Suppressor macrophage treated with lipopolysaccharide for 1 hour (primary cell): ENCODE data around the gene SLC12A8.

Experiments used
- DNase-seq, 3 donors: peaks; one replicate each; pipeline ENCODE4 v3.0.0-alpha.2; 2020 to 2022

SLC12A8 gene

DNA sequence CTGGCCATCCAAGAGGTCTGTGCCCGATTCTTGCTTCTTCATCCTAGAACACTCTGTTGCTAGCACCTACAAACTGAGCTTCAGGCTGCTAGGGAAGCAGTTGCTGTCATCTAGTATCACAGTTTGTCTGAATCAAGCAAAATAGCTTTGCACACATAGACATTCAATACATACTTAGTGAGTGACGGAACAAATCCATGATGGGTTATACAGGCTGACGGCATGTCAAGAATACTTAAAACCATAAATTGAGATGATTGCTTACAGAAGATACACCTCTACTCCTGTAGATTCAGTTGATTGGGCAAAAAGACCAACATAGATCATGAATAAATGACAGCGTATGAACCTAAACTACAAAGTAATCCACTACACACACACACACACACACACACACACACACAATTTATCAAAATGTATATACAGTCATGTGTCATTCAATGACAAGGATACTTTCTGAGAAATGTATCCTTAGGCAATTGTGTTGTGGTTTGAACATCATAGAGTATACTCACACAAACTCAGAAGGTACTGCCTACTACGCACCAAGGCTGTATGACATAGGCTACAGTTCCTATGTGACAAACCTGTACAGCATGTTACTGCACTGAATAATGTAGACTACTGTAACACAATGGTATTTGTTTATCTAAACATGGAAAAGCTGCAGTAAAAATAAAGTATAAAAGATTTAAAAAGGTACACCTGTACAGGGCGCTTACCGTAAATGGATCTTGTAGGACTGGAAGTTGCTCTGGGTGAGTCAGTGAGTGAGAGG, 142.4 kb downstream of the SLC12A8 start:
- DNase-seq, result no peak

DNA sequence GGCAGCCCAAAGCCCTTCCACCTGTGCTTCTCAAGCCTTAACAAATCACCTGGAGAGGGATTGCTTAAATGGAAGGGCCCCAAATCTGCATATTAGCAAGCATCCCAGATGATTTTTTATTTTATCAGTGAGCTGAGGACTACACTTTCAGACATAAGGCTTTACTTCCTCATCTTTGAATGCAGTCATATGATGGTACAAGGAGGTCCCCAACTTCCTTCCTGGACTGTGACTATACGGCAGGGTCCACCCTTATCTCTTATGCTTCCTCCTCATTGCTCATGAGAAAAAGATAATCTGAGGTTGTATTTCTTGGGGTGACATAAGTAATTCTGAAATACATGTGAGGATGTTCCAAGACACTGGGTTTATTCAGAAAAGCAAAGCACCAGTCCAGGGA, 143.1 kb downstream of the SLC12A8 start:
- DNase-seq, result peak; percentile 35 to 51 (median 44)

DNA sequence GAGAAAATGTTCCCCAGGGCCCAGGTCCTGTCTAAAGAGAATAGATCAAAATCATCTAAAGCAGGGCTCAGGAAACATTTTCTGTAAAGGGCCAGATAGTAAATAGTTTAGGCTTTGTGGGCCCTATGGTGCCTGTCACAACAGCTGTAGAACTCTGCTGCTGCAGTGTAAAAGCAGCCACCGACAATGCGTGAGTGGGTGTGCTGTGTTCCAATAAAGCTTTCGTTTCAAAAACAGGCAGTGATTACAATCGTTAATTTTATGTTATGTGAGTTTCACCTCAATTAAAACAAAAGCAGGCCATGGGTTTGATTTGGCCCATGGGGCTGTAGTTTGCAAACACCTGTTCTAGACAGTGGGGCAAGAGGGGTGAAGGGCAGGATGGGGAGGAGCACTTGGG, 144.3 kb downstream of the SLC12A8 start:
- no peak for DNase-seq

DNA sequence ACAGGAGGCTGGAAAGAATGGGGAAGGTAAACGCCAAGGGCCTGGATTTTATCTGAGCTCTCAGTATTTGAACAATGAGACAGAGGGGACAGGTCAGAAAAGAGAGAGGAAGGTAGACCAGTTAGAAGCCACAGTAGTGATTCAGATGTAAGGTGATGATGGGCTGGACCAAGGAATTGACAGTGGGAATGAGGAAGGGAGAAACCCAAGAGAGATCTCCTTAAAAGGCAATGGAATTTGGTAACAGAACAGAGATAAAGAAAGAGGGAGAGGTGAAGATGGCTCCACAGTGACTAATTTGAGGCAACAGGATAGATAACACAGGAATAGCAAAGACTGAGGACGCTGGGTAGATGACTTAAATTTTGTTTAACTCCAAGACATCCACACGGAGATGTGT, 145.3 kb downstream of the SLC12A8 start:
- DNase-seq, result no peak

DNA sequence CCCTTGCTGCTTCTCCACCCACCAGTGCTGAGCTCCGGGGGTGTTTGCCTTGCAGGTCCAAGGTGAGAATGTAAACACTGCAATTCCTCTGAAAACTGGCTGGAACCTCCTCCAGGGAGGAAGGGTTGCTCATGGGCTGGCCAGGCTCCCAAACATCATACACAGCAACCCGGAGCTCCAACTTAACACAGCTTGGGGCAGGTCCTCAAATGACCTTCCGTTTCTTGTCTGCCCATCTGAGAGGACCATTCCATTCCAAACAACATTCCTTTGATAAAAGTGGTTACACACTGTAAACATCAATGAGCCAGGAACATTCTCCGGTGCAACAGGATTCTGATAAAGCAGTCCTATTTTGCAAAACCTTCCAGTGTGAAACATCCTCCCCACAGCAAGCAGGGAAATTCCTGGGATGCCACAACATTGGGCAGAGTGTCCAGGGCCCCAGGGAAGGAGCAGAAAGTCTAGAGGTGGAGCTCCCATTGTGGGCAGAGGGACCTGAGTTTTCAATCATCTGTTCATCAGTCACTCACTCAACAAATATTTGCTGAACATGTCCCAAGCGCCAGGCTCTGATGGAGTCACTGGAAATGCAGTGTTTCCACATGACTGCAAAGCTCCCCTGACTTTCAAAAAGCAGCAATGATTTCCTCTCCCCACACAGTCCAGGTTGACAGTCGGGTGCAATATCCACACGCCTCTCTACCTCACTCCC, 149.5 kb downstream of the SLC12A8 start:
- no peak for DNase-seq

DNA sequence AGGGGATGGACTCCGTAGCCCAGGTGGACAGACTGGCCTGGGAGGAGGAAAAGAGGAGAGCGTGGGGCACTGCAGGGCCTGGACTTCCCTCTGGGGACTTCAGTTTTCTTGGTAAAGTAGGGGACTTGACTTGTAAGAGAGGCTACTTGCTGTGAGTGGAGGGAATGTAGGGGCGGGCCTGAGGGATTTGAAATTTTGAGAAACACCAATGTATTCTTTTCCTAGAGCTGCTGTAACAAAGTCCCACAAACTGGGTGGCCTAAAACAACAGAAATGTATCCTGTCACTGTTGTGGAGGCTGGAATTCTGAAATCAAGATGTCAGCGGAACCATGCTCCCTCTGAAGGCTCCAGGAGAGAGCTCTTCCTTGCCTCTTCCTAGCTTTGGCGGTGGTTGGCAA, 150.9 kb downstream of the SLC12A8 start:
- DNase-seq, result no peak

DNA sequence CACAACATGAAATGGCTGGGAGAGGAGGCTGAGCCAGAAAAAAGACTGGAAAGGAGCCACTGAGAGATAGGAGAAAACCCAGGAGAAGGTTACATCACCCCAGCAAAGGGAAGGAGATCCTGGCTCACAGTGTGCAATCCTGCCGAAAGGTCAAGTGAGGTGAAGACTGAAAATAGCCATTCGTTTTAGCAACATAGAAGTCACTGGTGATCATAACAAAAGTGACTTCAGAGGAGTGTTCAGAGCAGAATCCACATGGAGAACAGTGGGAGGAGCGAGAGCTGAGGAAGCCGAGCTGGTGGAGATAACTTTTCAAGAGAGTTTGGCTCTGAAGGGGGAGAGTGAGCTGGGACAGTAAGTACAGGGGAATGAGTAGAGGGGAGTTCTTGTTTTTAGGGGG, 151.4 kb downstream of the SLC12A8 start:
- peak in 1 of 3 donors; percentile 28 for DNase-seq

DNA sequence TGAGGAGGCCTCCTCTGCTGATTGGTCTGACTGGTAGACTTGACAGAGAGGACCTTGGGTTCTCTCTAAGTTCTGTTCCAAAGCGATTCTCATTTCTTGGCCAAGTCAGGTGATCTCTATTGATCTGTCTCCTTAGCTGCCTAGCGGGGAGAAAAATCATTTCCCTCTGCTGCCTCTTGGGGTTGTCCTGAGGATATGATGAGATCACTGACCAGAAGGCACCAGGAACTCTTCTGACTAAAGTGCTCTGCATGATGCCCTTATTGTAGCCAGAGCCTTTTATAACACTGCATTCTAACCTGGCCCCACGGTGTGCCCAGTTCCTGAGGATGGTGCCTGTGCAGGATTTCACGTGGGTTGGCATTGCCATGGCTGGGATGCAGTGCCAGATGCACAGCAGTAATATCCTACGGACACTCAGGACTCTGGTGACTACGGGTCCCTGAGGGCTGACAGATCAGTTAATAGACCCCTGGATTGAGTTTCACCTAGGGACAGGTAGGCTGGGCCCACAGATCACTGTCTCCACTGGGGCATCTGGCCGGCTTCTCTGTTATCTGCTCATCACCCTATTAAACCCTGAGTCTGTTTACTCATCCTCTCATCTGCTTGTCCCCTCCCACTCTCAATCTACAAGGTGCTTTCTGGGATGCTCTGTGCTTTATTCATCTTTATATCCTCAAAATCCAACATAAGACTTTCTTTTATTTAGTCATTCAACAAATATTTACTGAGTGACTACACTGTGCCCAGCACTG, 152.9 kb downstream of the SLC12A8 start:
- DNase-seq, result peak; percentile 22 to 30 (median 25)

DNA sequence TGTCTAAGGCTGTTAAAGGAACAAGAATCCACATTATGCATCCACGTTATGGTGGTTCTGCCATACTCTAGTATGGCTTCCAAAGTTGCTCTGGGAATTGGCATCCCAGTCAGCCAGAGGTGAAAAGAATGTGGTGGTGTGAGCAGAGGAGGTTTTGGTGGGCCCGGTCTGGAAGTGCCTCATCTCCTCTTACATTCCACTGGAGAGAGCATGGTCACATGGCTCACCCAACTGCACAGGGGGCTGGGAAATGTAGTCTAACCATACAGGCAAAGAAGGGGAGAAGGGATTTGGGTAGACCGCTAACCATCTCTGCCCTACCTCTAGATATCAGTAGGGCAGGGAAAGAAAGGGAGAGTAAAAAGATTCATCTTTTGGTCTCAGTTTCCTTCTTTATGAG, 153.6 kb downstream of the SLC12A8 start:
- DNase-seq, result no peak

DNA sequence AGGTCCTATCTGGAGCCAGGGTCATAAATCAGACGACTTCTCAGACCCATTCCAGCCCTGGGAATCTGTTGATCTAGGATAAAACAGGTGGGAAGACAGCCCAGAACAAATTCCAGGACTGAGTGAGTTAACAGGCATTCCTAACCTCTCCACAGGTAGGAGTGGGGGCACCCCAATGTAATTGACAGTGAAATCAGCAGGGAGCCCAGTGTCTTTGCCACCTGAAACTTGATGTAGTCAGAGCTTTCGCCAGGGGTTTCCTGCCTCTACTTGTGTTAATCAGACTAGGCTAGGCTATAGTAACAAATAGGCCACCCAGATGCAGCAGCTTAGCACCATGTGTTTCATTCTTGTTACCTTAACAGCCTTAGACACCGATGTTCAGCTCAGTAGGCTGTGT, 154.0 kb downstream of the SLC12A8 start:
- DNase-seq, result no peak

DNA sequence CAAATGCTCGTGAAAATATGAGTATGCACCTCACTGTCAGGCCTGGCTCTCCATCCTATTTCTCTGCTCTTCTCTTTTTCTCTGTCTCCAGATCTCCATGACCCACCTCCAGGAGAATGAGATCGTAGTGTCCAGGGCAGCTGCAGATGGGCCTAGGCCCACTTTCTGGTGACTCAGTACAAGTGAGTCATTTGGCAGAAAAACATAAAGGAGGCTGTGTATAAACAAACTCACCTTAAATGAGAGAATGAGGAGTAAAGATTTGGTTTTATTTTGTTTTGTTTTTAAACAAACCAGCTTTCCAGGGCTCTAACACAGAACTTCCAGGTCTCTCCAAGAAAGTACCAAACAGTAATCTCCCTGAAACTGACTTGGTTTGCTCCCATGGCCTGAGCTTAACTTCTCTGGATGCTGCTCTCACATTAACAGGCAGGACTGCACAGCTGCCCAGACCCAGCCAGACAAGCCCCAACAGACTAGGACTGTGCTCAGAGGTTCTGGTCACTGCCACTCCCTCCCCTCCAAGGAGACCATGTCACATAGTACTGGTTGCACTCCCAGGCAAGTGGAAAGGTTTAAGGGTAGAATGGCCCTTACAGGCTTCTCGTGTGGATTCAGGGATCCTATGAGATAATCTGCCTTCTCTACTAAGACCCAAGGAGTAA, 155.2 kb downstream of the SLC12A8 start:
- peak; percentile 22 to 52 (median 38) for DNase-seq

DNA sequence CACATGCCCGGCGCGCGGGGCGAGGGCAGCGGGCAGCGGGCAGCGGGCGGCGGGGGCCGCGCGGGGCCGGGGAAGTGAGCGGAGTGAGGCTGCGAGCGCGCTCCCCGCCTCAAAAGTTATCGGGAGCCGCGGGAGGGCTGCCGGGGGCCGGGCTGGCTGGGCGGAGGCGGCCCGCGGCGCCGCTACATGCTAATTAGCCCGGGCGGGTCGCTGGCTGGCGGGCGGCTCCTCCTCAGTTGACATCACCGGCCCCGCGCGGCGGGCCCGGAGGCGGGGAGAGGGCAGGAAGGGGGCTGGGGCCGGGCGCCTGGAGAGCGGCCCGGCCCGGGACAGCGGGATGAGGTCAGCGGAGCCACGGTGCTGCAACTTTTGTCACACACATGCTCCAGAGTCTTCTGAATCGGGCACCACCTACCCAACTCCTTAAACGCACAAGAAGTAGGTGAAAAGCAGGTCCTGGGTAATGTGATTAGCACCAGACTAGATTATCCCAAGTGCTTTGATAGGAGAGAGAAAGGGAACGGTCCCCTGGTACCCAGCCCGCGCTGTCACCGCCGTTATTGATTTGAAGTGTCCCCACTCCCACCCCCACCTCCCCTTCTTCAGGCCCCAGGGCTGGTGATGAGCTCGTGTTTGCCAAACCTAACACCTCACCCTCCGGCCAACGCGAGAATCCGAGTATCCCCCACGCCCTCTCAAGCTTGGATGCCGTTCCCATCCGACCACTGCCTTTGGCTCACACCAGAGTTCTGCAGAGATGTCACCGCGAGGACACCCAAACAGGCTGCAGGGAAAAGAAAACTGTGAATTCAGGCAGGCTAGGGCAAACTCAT, 156.4 kb downstream of the SLC12A8 start, which contains the start of gene HEG1:
HEG1 (minus strand) TSS at position 85 of the 833 bp plus-strand sequence. CDS start 107 bp downstream, outside the sequence.
- peak; percentile 92 to 97 (median 94) for DNase-seq

DNA sequence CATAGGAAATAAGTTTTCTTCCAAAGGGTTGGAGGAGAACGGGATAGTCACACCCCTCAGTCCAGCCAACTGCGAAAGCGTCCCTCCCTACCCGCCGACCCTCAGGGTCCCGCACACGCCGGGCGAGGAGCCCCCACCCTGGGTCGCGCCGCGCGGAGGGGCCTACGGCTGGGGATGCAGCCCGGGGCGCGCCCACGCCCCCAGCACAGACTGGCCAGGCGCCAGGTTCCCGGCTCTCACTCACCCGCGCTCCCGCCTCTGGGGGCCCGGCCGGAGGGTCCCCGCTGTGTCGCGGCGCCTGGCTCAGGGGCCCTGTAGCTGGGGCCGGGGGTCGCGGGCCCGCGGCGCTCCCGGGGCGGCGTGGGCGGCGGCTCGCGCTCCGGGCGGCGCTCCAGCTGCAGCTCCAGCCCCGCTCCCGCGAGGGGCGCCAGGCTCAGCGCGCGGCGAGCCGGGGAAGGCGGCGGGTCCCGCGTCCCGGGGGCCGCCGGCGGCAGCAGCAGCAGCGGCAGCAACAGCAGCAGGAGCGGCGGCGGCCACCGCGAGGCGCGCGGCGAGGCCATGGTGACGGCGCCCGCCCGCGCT, 157.1 kb downstream of the SLC12A8 start:
- no peak for DNase-seq

DNA sequence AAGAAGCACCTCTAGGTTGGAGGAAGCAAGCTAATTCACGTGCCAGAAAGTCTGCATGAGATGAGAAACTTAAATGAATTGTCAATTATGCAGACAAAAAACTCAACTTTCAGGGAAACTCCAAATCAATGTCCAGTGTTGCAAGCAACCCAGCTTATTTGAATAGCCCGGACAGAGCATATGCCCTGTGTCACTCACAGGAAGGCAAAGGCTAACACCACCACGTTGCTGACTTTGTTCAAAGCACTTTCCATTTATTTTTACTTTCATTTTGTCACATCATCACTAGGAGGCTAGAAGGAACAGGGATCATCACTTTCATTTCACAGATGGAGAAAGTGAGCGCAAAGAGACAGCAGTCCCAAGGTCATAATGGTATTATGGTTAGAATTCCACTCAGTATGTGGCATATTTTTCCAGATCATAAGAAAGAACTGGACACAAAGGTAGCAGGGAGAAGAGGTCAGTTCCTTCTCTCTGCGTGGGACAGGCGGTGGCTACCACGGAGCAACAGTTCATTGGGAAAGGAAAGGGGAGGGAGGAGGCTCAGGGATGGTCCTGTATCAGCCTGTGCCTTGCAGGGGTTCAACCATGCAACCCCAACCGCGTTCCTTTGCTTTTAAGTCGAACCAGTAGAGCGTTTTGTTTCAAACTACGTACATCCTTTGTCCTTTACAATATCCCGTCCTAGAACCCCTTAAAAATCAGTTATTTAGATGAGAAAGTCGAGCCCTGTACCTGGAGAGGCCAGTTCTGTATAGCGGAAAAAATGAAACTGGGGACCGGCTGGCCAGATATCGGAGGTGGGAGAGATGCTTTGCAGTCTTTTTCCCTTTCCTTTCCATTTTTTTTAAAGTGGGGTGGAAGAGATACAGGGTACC, 157.9 kb downstream of the SLC12A8 start:
- peak; percentile 74 to 90 (median 79) for DNase-seq

DNA sequence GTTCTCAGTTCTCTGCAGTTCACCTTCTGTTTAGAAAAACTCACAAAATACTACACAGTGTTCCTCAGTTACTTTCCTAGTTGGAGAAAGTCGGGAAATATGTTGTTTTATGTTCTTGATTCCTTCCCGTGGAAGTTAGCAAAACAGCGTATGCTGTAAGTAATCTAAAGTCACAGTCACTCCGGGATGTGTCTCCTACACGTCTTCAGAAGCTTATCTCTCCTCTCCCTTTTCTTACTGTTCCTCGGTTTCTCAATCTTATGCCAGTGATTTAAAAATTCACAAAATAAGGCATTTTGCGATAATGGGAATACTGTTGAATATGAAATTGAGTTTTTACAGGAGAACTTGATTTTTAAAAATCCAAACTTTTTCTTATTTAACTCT, 158.5 kb downstream of the SLC12A8 start:
- DNase-seq, result no peak

DNA sequence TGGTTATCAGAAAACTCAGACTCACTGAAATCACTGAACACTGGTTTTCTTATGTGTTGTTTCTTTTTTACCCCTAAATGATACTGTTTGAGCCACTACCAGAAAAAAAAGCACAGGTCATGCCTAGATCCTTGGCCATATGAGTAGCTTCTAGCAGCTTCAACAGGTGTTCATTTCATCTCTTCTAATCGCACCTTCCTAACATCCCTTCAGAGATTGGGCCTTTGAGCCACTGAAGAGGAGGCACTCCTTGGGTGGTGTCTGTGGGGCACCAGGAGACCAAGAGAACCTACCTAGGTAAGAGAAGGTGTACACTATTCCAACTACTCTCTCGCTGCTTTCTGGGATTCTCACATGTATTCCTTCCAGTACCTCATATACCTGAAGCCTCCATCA, 159.2 kb downstream of the SLC12A8 start:
- no peak for DNase-seq

DNA sequence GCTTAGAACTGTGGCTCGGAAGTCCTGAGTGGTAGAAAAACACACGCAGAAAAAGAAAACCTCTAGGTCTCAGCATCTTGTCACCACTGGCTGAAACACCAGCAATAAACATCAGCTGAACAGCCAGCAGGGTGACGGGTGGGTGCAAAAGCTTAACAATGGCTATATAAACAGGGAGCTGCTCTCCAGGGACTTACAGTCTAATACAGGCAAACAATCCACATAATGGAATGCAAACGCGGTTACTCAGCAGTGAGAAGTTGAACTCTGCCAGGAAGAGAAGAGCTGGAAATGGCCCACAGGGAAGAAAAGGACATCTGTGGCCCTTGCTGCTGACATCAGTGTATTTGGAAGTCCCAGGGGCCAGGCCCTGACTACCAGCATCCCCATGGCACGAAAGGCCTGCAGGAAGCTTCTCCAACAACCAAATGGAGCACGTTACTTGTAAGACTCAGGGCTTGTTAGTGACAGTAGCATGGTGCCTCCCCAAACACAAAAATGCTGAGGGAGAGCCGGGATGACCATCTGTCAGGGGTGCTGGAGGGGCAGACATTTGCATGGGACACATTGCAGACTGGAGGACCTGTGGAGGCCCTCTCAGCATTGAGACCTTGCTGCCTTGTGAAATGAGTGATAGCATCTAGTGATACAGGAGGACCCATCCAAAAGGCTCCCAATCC, 159.8 kb downstream of the SLC12A8 start:
- peak in 1 of 3 donors; percentile 52 for DNase-seq

DNA sequence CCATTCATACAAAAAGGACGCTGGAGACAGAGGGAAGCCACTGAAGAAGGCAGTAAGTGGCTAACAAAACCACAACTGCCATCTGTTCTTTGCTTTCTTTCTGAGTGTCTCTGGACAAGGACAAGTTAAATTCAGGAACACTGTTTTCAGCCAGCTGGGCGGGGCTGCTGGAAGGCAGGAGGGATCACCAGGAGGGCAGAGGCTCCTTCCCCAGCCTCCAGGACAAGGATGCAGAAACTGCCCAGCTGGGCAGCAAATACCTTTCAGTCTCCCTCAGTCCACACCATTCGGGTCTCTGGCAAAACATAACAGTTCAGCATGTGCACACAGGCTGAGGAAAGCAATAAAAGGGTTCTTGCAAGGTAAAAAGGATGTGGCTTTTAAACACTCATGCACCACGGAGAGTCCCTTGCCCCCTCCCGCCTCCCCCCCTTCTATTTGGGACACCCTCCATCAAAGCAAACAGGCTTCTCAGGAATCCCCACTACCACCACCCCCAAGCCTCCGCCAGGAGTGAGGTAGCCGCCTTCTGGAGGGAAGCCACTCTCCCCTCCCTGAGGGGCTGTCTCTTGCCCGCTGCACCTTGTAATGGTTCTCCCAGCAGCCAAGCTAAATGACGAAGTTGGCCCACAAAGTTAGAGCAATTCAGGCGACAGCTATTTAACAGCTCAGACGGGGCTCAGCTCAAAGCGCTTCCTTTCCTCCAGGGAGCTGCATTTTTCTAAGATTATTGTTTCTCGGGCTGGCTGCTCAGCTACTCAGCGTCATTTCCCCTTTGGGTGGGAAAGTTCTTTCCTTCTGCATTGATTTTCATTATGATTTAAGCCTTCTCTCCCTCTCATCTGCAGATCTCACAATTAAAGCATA, 160.6 kb downstream of the SLC12A8 start:
- peak in 2 of 3 donors; percentile 27 to 29 for DNase-seq

DNA sequence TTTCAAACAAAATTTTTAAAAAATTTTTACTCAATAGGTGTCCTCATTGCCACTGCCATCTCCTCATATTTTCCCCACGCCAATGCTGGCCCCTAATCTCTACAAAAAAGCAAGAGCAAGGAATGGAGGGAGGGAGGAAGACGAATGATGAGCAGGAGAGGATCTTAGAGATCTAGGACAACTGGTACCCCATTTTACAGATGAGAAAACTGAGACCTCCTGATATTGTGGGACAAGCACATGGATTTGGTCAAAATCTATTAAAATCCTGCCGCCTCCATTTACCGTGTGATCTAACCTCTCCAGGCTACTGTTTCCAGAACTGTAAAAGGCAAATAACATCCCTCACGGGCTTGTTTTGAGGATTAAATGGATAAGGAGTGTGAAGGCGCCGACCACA, 161.3 kb downstream of the SLC12A8 start:
- DNase-seq, result no peak
